AG09309 (cell line): ENCODE results near the gene CDC42EP1.
A peak's percentile ranks its signal among the peaks of the same experiment; 100 is the strongest.
"Not testable (repeated sequence)": the region's sequence is repeated elsewhere in the genome, so short reads cannot be mapped to it uniquely, and the experiment has no call there.

ENCODE experiments used
- DNase-seq: peaks from one replicate; pipeline ENCODE4 v3.0.0-alpha.2; 2010; ENCODE audit warnings: low read depth
- H3K4me3 ChIP-seq: 2 replicates; pipeline ENCODE4 v1.5.1; 2011; ENCODE audit warnings: mild to moderate bottlenecking, low read depth, low read length, moderate library complexity; ENCODE audit not compliant: control insufficient read depth
- CTCF ChIP-seq: IDR thresholded peaks from 2 replicates; pipeline ENCODE4 v1.5.1; 2011; ENCODE audit warnings: mild to moderate bottlenecking, low read depth, low read length, inconsistent platforms; ENCODE audit not compliant: insufficient read depth, control insufficient read depth; ENCODE audit errors: missing control alignments

The CDC42EP1 gene

DNA sequence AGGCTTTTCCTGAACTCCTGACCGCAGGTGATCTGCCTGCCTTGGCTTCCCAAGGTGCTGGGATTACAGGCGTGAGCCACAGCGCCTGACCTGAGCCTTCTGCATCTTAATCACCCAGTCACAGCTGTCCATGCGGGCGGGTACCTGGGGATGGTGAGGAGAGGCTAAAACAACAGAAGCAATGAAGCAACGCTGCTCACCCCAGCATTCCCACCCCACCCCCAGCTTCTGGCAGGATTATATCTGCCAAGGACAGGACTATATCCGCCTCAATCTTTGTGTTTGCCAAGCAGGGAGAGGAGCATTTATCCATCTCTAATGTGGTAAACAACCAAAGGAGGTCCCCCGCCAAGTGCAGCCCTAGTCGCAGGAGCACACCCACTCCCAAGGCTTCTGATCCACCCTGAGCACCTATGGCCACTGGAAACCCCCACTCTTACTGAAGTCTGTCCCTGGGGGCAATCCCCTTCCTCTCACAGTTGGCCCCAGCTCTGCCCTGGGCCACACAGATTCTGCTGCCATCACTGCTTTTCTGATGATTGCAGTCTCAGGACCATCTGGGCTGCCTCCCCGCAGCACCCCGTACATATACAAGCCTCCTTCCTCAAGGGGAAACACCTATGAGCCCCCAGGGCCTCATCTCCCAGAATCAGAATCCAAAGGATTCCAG, 28.4 kb downstream of the CDC42EP1 start:
- TF ChIP-seq CTCF: no peak
- no peak for DNase-seq
- H3K4me3 ChIP-seq: no peak overlapping the region

DNA sequence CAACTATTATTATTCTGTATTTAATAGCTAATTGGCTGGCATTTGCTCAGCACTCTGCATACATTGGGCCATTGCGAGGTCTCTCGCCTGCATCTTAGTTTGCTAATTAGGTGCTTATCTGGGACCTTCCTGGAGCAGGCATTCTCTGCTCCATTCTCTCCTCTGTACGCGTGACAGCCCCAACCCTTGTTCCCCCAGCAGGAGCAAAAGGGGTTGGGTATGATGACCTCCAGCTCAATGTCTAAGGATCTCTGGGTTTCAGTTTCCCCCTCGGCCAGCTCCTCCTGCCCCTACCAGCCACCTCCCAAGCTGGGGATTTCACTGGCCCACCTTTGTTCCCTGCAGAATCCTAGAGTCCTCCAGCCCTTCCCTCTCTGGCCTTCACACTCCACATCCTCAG, 29.4 kb downstream of the CDC42EP1 start:
- no peak for TF ChIP-seq CTCF
- H3K4me3 ChIP-seq: no peak overlapping the region
- no peak for DNase-seq

DNA sequence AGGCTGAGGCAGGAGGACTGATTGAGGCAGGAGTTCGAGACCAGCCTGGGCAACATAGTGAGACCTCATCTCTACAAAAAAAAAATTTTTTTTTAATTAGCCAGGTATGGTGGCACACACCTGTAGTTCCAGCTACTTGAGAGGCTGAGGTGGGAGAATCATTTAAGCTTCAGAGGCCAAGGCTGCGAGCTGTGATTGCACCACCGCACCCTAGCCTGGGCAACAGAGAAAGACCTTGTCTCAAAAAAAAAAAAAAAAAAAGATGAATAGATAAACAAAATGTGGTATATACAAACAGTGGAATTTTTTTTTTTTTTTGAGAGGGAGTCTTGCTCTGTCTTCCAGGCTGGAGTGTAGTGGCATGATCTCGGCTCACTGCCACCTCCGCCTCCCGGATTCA, 30.8 kb downstream of the CDC42EP1 start:
- not testable (repeated sequence) for DNase-seq, H3K4me3 ChIP-seq

GRCh38 chr22:37591823-37592404, 31.6 kb downstream of the CDC42EP1 start:
- no peak for DNase-seq
- H3K4me3 ChIP-seq: peak overlapping the region; percentile 10
- TF ChIP-seq CTCF: no peak

GRCh38 chr22:37594237-37594636, 34.0 kb downstream of the CDC42EP1 start:
- no peak overlapping the region for H3K4me3 ChIP-seq
- no peak for TF ChIP-seq CTCF
- DNase-seq: no peak

GRCh38 chr22:37599153-37599552, 38.9 kb downstream of the CDC42EP1 start:
- DNase-seq: no peak
- no peak for TF ChIP-seq CTCF
- no peak overlapping the region for H3K4me3 ChIP-seq

DNA sequence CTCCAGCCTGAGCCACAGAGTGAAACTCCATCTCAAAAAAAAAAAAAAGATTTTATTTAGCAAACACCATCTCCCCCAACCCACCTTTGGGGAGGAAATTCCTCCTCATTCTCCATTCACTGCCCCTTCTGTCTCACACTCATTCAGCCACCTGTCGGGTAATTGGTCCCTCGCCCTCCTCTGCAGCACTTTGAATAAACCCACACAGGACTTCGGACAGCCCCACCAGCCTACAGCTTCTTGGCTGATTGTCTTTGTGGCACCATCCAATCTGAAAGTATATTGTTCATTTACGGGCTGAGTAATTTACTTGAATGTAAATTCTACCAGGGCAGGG, 40.9 kb downstream of the CDC42EP1 start:
- no peak overlapping the region for H3K4me3 ChIP-seq
- TF ChIP-seq CTCF: no peak
- DNase-seq: no peak
